Duodenal mucosa (tissue), 2 donors: ENCODE data around the gene CASP3.
"Not testable (repeated sequence)": the region's sequence is repeated elsewhere in the genome, so short reads cannot be mapped to it uniquely, and the experiment has no call there.

Experiments
- H3K27ac ChIP-seq: one replicate; pipeline ENCODE4 v1.7.0; 2013; ENCODE audit warnings: low read depth, low read length
- H3K27me3 ChIP-seq, 2 donors: one replicate each; pipeline ENCODE4 v1.7.0; 2013; ENCODE audit warnings: low read length in 2 of 2, control low read depth in 1 of 2; ENCODE audit not compliant: insufficient read depth in 2 of 2, control insufficient read depth in 1 of 2
- H3K36me3 ChIP-seq, 2 donors: one replicate each; pipeline ENCODE4 v1.7.0; 2013; ENCODE audit warnings: low read length in 2 of 2, control low read depth in 1 of 2; ENCODE audit not compliant: insufficient read depth in 2 of 2, control insufficient read depth in 1 of 2
- H3K4me1 ChIP-seq, 2 donors: one replicate each; pipeline ENCODE4 v1.7.0; 2013; ENCODE audit warnings: low read length in 2 of 2, control low read depth in 1 of 2; ENCODE audit not compliant: insufficient read depth in 2 of 2, control insufficient read depth in 1 of 2
- H3K4me3 ChIP-seq, 2 donors: one replicate each; pipeline ENCODE4 v1.7.0; 2013; ENCODE audit warnings: low read length in 2 of 2, low read depth in 1 of 2
- H3K9ac ChIP-seq, 2 donors: one replicate each; pipeline ENCODE4 v1.7.0; 2013; ENCODE audit warnings: low read length in 2 of 2, low read depth in 1 of 2
- H3K9me3 ChIP-seq, 2 donors: one replicate each; pipeline ENCODE4 v1.7.0; 2013; ENCODE audit warnings: low read length in 2 of 2, control low read depth in 1 of 2; ENCODE audit not compliant: control insufficient read depth in 1 of 2

The CASP3 gene

GRCh38 chr4:184598753-184599491, 50.3 kb downstream of the CASP3 start:
- Histone ChIP-seq H3K4me3 (no peak overlapping the region), H3K9ac (no peak overlapping the region), H3K27ac (no peak overlapping the region), H3K4me1 (peaks cover 0 to 22% of the 10 kb centered on the region in 2 donors), H3K36me3 (no peaks in the 10 kb centered on the region), H3K27me3 (no peaks in the 10 kb centered on the region), H3K9me3 (no peaks in the 10 kb centered on the region)

- Histone ChIP-seq H3K36me3 (no peaks in the 10 kb centered on the region), H3K4me1 (peaks cover 0 to 22% of the 10 kb centered on the region in 2 donors), H3K9me3 (no peaks in the 10 kb centered on the region), H3K9ac (no peak overlapping the region), H3K27me3 (no peaks in the 10 kb centered on the region), H3K27ac (no peak overlapping the region), H3K4me3 (no peak overlapping the region)
Observed at GRCh38 chr4:184596617-184597185, 52.5 kb downstream of the CASP3 start.

GRCh38 chr4:184596044-184596616, 53.1 kb downstream of the CASP3 start:
- Histone ChIP-seq H3K36me3 (no peaks in the 10 kb centered on the region), H3K9me3 (no peaks in the 10 kb centered on the region), H3K27ac (no peak overlapping the region), H3K27me3 (no peaks in the 10 kb centered on the region), H3K4me3 (no peak overlapping the region), H3K9ac (no peak overlapping the region), H3K4me1 (peaks cover 0 to 22% of the 10 kb centered on the region in 2 donors)

GRCh38 chr4:184595430-184595829, 53.8 kb downstream of the CASP3 start:
- Histone ChIP-seq H3K27ac (no peak overlapping the region), H3K4me3 (no peak overlapping the region)

GRCh38 chr4:184593461-184593860, 55.8 kb downstream of the CASP3 start:
- no peaks in the 10 kb centered on the region for H3K36me3 ChIP-seq
- H3K27me3 ChIP-seq = no peaks in the 10 kb centered on the region
- H3K9ac ChIP-seq = no peak overlapping the region
- H3K4me3 ChIP-seq = no peak overlapping the region
- no peak overlapping the region for H3K27ac ChIP-seq
- peaks cover 0 to 12% of the 10 kb centered on the region in 2 donors for H3K4me1 ChIP-seq
- no peaks in the 10 kb centered on the region for H3K9me3 ChIP-seq

More at GRCh38 chr4:184595430-184595829, 53.8 kb downstream of the CASP3 start:
- Histone ChIP-seq H3K9ac (no peak overlapping the region), H3K9me3 (no peaks in the 10 kb centered on the region), H3K36me3 (no peaks in the 10 kb centered on the region), H3K4me1 (peaks cover 0 to 22% of the 10 kb centered on the region in 2 donors), H3K27me3 (no peaks in the 10 kb centered on the region)

GRCh38 chr4:184591747-184592270, 57.4 kb downstream of the CASP3 start:
- H3K36me3 ChIP-seq, H3K9ac ChIP-seq, H3K4me3 ChIP-seq, H3K9me3 ChIP-seq, H3K27ac ChIP-seq, H3K27me3 ChIP-seq, H3K4me1 ChIP-seq: not testable (repeated sequence)

GRCh38 chr4:184591070-184591677, 58.1 kb downstream of the CASP3 start:
- Histone ChIP-seq H3K9ac (no peak overlapping the region), H3K27me3 (no peaks in the 10 kb centered on the region), H3K27ac (no peak overlapping the region)

GRCh38 chr4:184590196-184590595, 59.1 kb downstream of the CASP3 start:
- Histone ChIP-seq H3K4me3 (no peak overlapping the region), H3K27ac (no peak overlapping the region), H3K9me3 (no peaks in the 10 kb centered on the region), H3K36me3 (no peaks in the 10 kb centered on the region), H3K27me3 (no peaks in the 10 kb centered on the region), H3K4me1 (no peaks in the 10 kb centered on the region), H3K9ac (no peak overlapping the region)

More at GRCh38 chr4:184591070-184591677, 58.1 kb downstream of the CASP3 start:
- Histone ChIP-seq H3K9me3 (no peaks in the 10 kb centered on the region), H3K36me3 (no peaks in the 10 kb centered on the region), H3K4me1 (peaks cover 0 to 3% of the 10 kb centered on the region in 2 donors), H3K4me3 (no peak overlapping the region)

GRCh38 chr4:184588893-184589292, 60.4 kb downstream of the CASP3 start:
- H3K9ac ChIP-seq = no peak overlapping the region
- no peak overlapping the region for H3K4me3 ChIP-seq
- no peaks in the 10 kb centered on the region for H3K27me3 ChIP-seq
- no peaks in the 10 kb centered on the region for H3K9me3 ChIP-seq
- H3K27ac ChIP-seq = no peak overlapping the region
- no peaks in the 10 kb centered on the region for H3K36me3 ChIP-seq
- no peaks in the 10 kb centered on the region for H3K4me1 ChIP-seq

GRCh38 chr4:184587701-184588100, 61.5 kb downstream of the CASP3 start:
- no peaks in the 10 kb centered on the region for H3K9me3 ChIP-seq
- H3K9ac ChIP-seq = no peak overlapping the region
- H3K36me3 ChIP-seq = no peaks in the 10 kb centered on the region
- no peak overlapping the region for H3K27ac ChIP-seq
- H3K4me1 ChIP-seq = no peaks in the 10 kb centered on the region
- no peak overlapping the region for H3K4me3 ChIP-seq
- H3K27me3 ChIP-seq = no peaks in the 10 kb centered on the region
